AG04449 (cell line): ENCODE data around the gene JAK1.
"Not testable (repeated sequence)": the region's sequence is repeated elsewhere in the genome, so short reads cannot be mapped to it uniquely, and the experiment has no call there.

ENCODE experiments used
- CTCF ChIA-PET: fragments of 350-600 bp; formaldehyde crosslinking; extraction: SDS; loops from one replicate; lab custom pipeline; 2021; ENCODE audit warnings: antibody characterized with exemption; lab: Yijun Ruan, JAX
- POLR2A ChIA-PET: fragments of 400-600, 350-600 bp; formaldehyde crosslinking; extraction: SDS; loops from one replicate; lab custom pipeline; 2020; ENCODE audit warnings: antibody characterized with exemption, inconsistent platforms; lab: Yijun Ruan, JAX
- DNase-seq: peaks from one replicate; pipeline ENCODE4 v3.0.0-alpha.2; 2010; ENCODE audit warnings: low read depth, low spot score
- H3K4me3 ChIP-seq: 2 replicates; pipeline ENCODE4 v1.5.1; 2011; ENCODE audit warnings: low read depth, mild to moderate bottlenecking, control low read depth, low read length
- TF ChIP-seq, protein P1 (sequence below): IDR thresholded peaks from one replicate; pipeline ENCODE4 v1.5.1; 2011; ENCODE audit warnings: mild to moderate bottlenecking, moderate library complexity, low read length, control low read depth, inconsistent platforms; ENCODE audit not compliant: insufficient read depth; ENCODE audit errors: missing control alignments

The JAK1 gene

DNA sequence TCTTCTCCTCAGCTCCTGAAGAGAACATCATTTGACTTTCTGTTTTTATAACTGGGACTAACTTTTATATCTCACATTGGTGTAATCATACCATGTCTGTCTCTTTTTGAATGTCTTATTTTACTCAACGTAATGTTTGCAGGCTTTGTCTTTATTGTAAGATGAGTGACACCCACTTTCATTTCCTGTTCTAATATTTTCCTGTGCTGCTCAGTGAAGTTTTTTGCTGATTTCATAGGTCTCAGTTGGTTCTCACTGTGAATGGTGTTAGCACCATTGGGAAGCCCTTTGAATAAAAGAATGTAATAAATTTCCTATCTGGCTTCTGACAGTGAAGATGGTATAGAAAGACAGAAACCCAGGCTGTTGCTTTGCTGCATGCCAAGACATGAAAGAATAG is 137.5 kb downstream of the JAK1 start:
- POLR2A ChIA-PET: no interaction called here
- CTCF ChIA-PET: interaction anchor here (0.7 to 6.9 kb wide), 3 partner anchors 144 to 1206 kb away, joined by 3 to 114 read pairs (median 3); no protein-coding TSS in a partner anchor
- no peak for DNase-seq
- TF ChIP-seq, protein P1, sequence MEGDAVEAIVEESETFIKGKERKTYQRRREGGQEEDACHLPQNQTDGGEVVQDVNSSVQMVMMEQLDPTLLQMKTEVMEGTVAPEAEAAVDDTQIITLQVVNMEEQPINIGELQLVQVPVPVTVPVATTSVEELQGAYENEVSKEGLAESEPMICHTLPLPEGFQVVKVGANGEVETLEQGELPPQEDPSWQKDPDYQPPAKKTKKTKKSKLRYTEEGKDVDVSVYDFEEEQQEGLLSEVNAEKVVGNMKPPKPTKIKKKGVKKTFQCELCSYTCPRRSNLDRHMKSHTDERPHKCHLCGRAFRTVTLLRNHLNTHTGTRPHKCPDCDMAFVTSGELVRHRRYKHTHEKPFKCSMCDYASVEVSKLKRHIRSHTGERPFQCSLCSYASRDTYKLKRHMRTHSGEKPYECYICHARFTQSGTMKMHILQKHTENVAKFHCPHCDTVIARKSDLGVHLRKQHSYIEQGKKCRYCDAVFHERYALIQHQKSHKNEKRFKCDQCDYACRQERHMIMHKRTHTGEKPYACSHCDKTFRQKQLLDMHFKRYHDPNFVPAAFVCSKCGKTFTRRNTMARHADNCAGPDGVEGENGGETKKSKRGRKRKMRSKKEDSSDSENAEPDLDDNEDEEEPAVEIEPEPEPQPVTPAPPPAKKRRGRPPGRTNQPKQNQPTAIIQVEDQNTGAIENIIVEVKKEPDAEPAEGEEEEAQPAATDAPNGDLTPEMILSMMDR: no peak
- no peak overlapping the region for H3K4me3 ChIP-seq

DNA sequence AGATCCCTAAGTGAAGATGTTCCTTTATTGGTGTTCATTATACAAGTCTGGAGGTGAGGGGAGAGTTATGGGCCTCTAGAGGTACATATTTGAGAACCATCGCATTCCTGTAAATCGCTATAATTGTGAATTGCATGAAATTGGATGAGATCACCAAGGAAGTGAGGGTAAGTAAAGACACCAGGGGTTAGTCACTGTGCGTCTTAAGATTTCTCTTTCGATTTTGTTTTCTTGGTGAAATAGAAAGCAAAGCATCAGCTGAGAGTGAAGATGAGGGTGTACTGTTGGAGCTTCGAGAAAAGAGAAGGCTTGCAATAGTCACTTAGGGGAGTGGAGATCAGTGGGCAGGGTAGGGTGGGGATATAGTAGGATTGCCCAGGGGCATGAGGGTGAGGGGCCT is 139.4 kb downstream of the JAK1 start:
- ChIA-PET POLR2A (no interaction called here), CTCF (interaction anchor here (0.7 to 6.9 kb wide), 4 partner anchors 136 to 562 kb away, joined by 3 to 114 read pairs (median 3); no protein-coding TSS in a partner anchor)
- DNase-seq: no peak
- no peak overlapping the region for H3K4me3 ChIP-seq
- TF ChIP-seq, protein P1: no peak

DNA sequence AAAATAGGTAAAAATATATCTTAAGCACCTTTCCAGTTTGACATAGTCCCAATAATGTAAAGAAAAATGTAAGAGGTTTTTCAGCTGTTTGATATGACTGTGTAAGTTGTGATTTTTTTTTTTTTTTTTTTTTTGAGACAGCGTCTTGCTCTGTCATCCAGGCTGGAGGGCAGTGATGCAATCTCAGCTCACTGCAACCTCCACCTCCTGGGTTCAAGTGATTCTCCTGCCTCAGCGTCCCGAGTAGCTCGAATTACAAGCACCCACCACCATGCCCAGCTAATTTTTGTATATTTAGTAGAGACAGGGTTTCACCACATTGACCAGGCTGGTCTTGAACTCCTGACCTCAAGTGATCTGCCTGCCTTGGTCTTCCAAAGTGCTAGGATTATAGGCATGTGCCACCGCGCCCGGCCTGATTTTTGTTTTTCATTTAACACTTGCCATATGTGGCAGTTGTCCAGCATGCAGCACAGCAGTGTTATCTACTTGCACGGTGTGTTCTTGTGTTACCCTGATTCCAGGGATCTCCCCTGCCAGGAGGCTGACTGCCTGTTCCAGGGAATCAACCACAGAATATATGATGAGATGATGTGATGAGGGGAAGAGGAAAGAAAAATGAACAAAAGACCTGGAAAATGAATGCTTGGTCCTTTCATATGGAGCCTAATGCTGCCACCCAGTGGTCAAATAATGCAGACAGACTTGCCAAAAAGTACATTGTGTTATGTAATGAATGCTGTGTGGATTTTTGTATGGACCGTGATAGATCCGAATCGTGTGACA is 142.5 kb downstream of the JAK1 start:
- TF ChIP-seq, protein P1: peak; percentile 67
- ChIA-PET POLR2A (no interaction called here), CTCF (interaction anchor here (0.8 to 6.9 kb wide), 23 partner anchors 8 to 864 kb away, joined by 3 to 114 read pairs (median 5); no protein-coding TSS in a partner anchor)
- no peak overlapping the region; the same call in 1 of the 2 replicates for H3K4me3 ChIP-seq
- peak; percentile 16 for DNase-seq

DNA sequence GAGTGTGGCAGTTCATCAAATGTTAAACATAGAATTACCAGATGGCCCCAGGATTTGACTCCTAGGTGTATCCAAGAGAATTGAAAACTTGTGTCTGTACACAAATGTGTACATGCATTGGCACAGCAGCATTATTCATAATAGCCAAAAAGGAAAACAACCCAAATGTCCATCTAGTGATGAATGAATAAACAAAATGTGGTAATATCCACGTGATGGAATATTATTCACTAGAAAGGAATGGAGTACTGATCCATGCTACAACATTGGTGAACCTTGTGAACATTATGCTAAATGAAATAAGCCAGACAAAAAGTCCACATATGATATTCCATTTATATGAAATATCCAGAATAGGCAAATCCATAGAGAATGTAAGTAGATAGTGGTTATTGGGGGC is 143.7 kb downstream of the JAK1 start:
- ChIA-PET POLR2A (no interaction called here), CTCF (interaction anchor here (0.6 to 6.9 kb wide), 12 partner anchors 9 to 865 kb away, joined by 3 to 114 read pairs (median 6); no protein-coding TSS in a partner anchor)
- no peak overlapping the region for H3K4me3 ChIP-seq
- TF ChIP-seq, protein P1: no peak
- DNase-seq: no peak

DNA sequence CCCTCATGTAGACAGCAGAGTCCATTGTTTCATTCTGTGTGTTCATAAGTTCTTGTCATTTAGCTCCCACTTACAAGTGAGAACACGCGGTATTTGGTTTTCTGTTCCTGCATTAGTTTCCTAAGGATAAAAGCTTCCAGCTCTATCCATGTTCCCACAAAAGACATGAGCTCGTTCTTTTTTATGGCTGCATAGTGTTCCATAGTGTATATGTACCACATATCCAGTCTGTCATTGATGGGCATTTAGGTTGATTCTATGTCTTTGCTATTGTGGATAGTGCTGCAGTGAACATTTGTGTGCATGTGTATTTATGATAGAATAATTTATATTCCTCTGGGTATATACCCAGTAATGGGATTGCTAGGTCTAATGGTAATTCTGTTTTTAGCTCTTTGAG is 145.8 kb downstream of the JAK1 start:
- CTCF ChIA-PET: interaction anchor here (1.2 kb wide), 1 partner anchor 552 kb away, joined by 3 read pairs; no protein-coding TSS in a partner anchor
- H3K4me3 ChIP-seq, POLR2A ChIA-PET, DNase-seq: not testable (repeated sequence)

DNA sequence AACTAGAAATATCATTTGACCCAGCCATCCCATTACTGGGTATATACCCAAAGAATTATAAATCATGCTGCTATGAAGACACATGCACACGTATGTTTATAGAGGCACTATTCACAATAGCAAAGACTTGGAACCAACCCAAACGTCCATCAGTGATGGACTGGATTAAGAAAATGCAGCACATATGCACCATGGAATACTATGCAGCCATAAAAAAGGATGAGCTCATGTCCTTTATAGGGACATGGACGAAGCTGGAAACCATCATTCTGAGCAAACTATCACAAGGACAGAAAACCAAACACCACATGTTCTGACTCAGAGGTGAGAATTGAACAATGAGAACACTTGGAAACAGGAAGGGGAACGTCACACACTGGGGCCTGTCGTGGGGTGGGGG is 149.0 kb downstream of the JAK1 start:
- CTCF ChIA-PET, POLR2A ChIA-PET, DNase-seq, H3K4me3 ChIP-seq: not testable (repeated sequence)

DNA sequence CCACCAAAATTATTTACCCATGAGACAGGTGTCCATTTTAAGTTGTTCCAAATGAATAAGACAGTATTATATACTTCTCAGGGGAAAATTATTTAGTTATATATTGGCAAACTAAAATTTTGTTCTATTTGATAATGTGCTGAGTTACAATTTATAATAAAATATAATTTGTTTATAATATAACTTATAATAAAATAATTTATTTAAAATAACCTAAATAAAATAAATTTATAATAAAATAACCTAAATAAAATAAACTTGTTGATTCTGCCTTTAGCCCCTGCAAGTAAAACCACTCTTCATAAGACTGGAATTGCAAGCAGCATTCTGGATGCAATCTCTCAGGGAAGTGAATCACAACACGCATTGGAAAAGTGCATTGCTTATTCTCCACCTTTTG is 151.9 kb downstream of the JAK1 start:
- ChIA-PET POLR2A (no interaction called here), CTCF (no interaction called here)
- TF ChIP-seq, protein P1: no peak
- H3K4me3 ChIP-seq: no peak overlapping the region
- no peak for DNase-seq
